GM12873 (cell line): ENCODE data around the gene MAP4K1.

Source experiments
- TF ChIP-seq, protein P1 (sequence below): IDR thresholded peaks from 2 replicates; pipeline ENCODE4 v1.5.1; 2012; ENCODE audit warnings: low read depth, mild to moderate bottlenecking, moderate library complexity, low read length, control low read depth; ENCODE audit not compliant: insufficient read depth; ENCODE audit errors: missing control alignments

The MAP4K1 gene

DNA sequence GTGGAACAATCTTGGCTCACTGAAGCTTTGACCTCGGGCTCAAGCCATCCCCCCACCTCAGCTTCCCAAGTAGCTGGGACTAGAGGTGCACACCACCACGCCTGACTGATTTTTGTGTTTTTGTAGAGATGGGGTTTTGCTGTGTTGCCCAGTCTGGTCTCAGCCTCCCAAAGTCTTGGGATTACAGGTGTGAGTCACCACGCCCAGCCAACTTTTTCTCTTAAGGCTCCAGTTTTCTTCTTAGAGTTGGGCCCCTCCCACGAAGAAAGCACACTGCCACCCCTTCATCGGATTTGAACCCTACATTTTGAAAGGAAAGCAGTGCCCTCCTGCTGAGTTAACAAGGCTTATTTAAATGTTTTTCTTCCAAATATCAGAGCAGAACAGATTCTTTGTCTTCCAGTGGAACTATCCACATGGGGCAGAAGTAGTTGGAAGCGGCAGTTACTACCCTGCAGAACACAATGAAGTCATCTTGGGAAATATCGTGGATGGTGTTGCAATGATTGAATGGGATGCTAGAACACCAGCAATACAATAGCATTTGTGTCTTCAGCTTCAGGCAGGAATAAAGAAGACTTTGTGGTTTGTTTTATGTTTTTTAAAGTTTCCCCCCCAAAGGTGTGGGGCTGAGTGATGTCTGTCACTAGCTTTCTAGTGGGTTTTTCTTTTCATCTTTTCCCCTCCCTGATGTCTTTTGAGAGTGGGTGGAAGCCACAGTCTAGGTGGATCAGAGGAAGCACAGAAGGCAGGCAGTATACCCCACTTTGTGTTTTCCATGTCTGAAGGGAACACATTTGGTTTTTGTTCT, 38.6 kb upstream of the MAP4K1 start:
- TF ChIP-seq, protein P1, sequence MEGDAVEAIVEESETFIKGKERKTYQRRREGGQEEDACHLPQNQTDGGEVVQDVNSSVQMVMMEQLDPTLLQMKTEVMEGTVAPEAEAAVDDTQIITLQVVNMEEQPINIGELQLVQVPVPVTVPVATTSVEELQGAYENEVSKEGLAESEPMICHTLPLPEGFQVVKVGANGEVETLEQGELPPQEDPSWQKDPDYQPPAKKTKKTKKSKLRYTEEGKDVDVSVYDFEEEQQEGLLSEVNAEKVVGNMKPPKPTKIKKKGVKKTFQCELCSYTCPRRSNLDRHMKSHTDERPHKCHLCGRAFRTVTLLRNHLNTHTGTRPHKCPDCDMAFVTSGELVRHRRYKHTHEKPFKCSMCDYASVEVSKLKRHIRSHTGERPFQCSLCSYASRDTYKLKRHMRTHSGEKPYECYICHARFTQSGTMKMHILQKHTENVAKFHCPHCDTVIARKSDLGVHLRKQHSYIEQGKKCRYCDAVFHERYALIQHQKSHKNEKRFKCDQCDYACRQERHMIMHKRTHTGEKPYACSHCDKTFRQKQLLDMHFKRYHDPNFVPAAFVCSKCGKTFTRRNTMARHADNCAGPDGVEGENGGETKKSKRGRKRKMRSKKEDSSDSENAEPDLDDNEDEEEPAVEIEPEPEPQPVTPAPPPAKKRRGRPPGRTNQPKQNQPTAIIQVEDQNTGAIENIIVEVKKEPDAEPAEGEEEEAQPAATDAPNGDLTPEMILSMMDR: no peak

DNA sequence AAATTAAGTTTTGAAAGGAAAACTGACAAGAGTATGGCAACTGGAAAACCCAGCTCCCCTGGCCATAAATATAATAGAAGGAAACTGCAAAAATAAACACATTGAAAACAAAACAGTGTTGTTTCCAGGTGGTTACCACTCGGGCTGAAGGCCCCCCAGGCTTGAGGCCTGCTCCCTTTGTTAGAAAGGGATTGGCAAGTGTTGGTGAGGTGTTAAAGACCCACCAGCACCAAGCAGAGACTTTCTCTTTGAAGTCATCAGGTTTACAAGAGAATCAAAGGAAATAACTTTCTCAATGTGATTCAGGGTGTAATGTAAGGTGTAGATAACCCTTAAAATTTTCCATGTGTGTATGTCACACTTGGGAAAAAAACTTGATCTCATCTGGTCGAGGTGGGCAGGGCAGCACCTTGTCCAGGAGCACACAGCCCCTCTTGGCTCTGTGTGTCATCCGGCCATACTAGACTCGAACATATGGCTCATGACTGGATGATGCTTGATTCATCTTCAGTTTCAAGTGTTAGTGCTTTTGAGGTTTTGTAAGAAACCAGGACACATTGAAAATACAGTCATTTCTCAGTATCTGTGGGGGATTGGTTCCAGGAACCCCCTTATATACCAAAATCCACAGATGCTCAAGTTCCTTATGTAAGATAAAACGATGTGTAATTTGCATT, 37.5 kb upstream of the MAP4K1 start:
- TF ChIP-seq, protein P1: no peak

DNA sequence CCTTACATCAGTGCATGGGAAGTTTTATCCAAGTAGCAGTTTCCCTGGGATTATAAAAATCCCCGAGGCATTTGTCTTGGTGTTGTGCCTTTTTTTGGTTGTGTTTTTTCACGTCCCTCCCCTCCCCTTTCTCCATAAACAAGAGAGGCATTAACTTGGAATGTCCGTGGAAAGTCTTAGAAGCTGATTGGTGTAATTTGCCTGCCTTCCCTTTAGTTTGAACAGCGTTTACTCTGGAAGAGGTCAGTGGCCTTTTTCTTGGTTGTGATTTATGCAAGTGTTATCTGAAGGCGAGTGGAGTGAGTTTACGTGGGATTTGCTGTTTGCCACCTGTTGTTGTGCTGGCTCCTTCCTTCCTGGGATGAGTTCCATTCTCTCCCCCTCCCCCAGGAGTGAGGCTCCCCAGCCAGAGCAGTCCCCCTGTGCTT, 36.9 kb upstream of the MAP4K1 start:
- TF ChIP-seq, protein P1: no peak

DNA sequence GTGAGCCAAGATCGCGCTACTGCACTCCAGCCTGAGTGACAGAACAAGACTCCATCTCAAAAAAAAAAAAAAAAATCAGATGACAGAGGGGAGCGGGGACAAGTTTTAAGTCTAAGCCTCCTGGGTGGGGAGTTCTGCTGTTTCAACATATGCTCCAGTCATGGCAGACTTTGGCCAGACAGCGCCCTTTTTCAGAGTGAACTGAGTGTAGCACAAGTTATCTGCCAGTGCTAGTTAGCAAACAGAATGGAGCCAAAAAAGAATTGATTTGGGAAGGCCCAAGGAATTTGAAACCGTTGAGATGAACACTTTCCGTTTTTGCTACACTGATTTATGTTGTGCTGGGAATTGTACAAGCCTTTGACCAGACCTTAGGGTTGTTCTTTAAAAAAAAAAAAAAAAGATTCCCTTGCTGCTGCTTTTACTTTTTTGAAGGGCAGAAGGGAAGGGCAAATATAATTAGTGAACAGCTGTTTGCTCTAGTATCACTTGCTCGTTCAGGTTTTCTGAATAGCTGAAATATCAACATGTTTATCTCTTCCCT, 35.3 kb upstream of the MAP4K1 start:
- TF ChIP-seq, protein P1: no peak

DNA sequence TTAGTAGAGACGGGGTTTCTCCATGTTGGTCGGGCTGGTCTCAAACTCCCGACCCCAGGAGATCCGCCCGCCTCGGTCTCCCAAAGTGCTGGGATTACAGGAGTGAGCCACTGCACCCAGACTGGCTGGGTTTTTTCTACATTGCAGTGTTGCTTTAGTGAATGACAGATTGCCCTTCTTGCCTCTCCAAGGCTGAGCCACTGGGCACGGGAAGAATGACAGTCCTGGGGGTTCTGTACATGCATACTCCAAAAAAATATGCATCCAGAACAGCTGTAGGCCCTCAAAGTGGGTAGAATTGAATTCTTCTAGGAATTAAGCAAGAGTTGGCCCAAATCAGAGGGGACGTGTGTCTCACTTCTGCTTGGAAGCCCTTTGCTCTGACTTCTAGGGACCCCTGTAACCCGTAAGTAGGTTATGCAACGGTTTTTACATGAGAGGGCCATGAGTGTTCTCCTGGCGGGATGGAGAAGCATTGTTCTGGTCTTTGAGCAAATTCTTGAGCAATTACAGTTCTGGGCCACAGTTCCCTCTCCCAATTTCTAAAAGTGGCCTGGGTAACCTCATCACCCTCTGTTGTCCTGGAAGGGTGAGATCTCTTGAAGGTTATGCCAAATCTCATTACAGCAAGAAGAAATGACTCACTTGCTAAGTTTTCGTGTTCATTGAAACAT, 33.3 kb upstream of the MAP4K1 start:
- TF ChIP-seq, protein P1: no peak

DNA sequence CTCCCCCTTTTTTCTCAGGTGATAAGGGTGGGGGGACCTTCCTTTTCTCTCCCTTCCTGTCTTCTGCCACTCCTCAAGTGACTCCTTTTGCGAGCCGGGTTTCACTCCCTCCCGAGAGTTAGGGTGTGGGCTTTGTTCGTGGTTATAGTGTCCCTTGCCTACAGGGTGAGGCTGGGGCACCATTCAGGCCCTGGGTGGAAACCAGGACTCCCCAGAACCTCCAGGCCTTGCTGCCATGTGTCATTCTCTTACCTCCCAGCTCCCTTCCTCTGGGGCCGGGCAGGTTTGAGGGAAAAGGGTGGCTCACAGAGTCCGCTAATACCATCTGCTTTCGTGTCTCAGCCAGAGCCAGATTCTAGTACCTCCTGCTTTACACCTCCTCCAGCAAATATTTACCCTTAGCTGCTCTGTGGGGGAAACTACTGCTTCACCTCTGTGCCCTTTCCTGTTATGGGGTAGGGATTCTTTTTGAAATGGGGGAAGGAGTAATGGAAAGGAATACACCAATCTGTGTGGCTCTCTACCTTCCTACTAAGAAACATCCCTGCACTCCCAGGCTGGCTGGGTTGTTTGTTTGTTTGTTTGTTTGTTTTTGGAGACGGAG, 32.5 kb upstream of the MAP4K1 start:
- TF ChIP-seq, protein P1: no peak
